HG03457 (cell line): ENCODE data around the gene TLCD2.
"Not testable (repeated sequence)": the region's sequence is repeated elsewhere in the genome, so short reads cannot be mapped to it uniquely, and the experiment has no call there.

Source experiments
- ATAC-seq: cut with Tn5 transposase; IDR thresholded peaks from one replicate; pipeline ENCODE4 v1.9.1; 2021; ENCODE audit warnings: moderate number of reproducible peaks; ENCODE audit not compliant: unreplicated experiment

TLCD2 gene

GRCh38 chr17:1709971-1710806 lies at the start of gene TLCD2:
TSS of gene TLCD2 (minus strand) at chr17:1710377. CDS start at chr17:1710242, 135 bp downstream.
- no peak for ATAC-seq

GRCh38 chr17:1759529-1759928 lies 49.4 kb upstream of the TLCD2 start:
- no peak for ATAC-seq

GRCh38 chr17:1758807-1759206 lies 48.6 kb upstream of the TLCD2 start:
- ATAC-seq, result no peak

GRCh38 chr17:1755827-1756262 lies 45.7 kb upstream of the TLCD2 start:
- ATAC-seq, result no peak

- no peak for ATAC-seq
Observed at GRCh38 chr17:1755252-1755826, 45.2 kb upstream of the TLCD2 start.

- ATAC-seq, result no peak
Observed at GRCh38 chr17:1754430-1755112, 44.4 kb upstream of the TLCD2 start.

GRCh38 chr17:1753767-1754429 lies 43.7 kb upstream of the TLCD2 start:
- ATAC-seq, result no peak

GRCh38 chr17:1752425-1753262 lies 42.5 kb upstream of the TLCD2 start:
- ATAC-seq, result no peak

GRCh38 chr17:1750628-1751027 lies 40.5 kb upstream of the TLCD2 start:
- ATAC-seq, result no peak

GRCh38 chr17:1746975-1747543 lies 36.9 kb upstream of the TLCD2 start:
- no peak for ATAC-seq

GRCh38 chr17:1745513-1746020 lies 35.4 kb upstream of the TLCD2 start:
- no peak for ATAC-seq

GRCh38 chr17:1744551-1745512 lies 34.7 kb upstream of the TLCD2 start:
- ATAC-seq, result no peak

GRCh38 chr17:1743088-1743439 lies 32.9 kb upstream of the TLCD2 start:
- ATAC-seq, result no peak

GRCh38 chr17:1742371-1743087 lies 32.4 kb upstream of the TLCD2 start, which contains the start of gene SERPINF2:
TSS of gene SERPINF2 (plus strand) at chr17:1742871. CDS start at chr17:1744996, 2,125 bp downstream.
- no peak for ATAC-seq

GRCh38 chr17:1741899-1742298 lies 31.7 kb upstream of the TLCD2 start:
- ATAC-seq, result not testable (repeated sequence)

GRCh38 chr17:1737531-1738291 lies 27.5 kb upstream of the TLCD2 start:
- ATAC-seq, result no peak
